Transverse colon (tissue), 4 donors: ENCODE measurements around the gene F2RL1.

ENCODE experiments used
- EP300 ChIP-seq: sonication (generic); formaldehyde crosslinking; IDR thresholded peaks from one replicate; pipeline ENCODE4 v1.6.1; 2017; ENCODE audit warnings: antibody characterized with exemption, low read depth
- POLR2A ChIP-seq: fragments of 450-650 bp; IDR thresholded peaks from one replicate; pipeline ENCODE4 v1.6.1; 2016; ENCODE audit warnings: antibody characterized with exemption, mild to moderate bottlenecking, moderate library complexity
- POLR2AphosphoS5 ChIP-seq, 3 donors: sonication (generic); formaldehyde crosslinking; IDR thresholded peaks; one replicate each; pipeline ENCODE4 v1.6.1; 2016; ENCODE audit warnings: antibody characterized with exemption in 3 of 3
- TF ChIP-seq, protein P1 (sequence below), 5 experiments: fragments of 200-600 bp in 3 of 5; fragments of 450-650 bp in 2 of 5; sonication (generic) in 3 of 5; IDR thresholded peaks; 1 replicate in 2 of 5; 2 replicates in 3 of 5; pipeline ENCODE4 v1.5.1; 2016 to 2017; ENCODE audit warnings: antibody characterized with exemption in 5 of 5, inconsistent platforms in 3 of 5, mild to moderate bottlenecking in 2 of 5, moderate library complexity in 1 of 5

DNA sequence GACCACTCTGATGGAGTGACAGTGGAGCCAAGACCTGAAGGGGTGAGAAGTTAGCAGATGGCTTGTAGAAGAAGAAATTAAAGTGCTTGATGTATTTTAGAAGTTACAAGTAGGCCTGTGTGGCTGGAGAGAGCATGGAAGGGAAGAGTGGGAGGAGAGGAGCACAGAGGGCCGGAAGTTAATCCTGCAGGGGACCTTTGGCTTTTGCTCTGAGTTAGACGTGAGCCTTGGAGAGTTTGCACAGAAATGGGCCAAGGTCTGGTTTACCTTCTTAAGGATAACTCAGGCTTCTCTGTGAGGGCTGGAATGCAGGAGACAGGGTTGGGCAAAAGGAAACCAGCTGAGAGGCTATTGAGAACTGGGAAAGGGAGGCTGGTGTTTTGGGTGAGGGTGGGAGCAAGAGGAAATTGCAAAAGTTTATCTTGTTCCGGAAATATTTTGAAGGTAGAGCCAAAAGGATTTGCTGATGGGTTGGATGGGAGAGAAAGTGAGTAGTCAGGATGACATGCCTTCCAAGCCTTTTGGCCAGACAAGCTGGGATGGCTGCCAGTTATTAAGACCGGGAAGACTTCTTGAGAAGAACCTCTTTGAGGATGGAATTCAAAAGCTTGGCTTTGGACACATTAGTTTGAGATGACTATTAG is 17.5 kb upstream of the F2RL1 start:
- TF ChIP-seq, protein P1, sequence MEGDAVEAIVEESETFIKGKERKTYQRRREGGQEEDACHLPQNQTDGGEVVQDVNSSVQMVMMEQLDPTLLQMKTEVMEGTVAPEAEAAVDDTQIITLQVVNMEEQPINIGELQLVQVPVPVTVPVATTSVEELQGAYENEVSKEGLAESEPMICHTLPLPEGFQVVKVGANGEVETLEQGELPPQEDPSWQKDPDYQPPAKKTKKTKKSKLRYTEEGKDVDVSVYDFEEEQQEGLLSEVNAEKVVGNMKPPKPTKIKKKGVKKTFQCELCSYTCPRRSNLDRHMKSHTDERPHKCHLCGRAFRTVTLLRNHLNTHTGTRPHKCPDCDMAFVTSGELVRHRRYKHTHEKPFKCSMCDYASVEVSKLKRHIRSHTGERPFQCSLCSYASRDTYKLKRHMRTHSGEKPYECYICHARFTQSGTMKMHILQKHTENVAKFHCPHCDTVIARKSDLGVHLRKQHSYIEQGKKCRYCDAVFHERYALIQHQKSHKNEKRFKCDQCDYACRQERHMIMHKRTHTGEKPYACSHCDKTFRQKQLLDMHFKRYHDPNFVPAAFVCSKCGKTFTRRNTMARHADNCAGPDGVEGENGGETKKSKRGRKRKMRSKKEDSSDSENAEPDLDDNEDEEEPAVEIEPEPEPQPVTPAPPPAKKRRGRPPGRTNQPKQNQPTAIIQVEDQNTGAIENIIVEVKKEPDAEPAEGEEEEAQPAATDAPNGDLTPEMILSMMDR (IDR thresholded peaks at IDR 0.05) = no peak
- TF ChIP-seq POLR2A (no peak), EP300 (no peak), POLR2AphosphoS5 (IDR thresholded peaks at IDR 0.05) (no peak)
